ENCODE data around the gene UBTD2.

The UBTD2 gene

GRCh38 chr5:172285226-172286143, 1.9 kb upstream of the UBTD2 start:
- H2AFZ ChIP-seq (ENCODE audit: low read length), result no peak overlapping the region
- H3K4me1 ChIP-seq (ENCODE audit: low read length), result no peaks in the 10 kb centered on the region
- no peak overlapping the region for H3K4me2 ChIP-seq (ENCODE audit: low read depth, low read length)
- H3K9me2 ChIP-seq (replicated peaks; ENCODE audit: insufficient read depth, low read length), result no peaks in the 10 kb centered on the region
- no peaks in the 10 kb centered on the region for H3K9me3 ChIP-seq (replicated peaks; ENCODE audit: insufficient read depth, low read length)
- no peak overlapping the region for H3K4me3 ChIP-seq (ENCODE audit: low read length)
- DNase-seq, result no peak
- peaks cover 10% of the 10 kb centered on the region; the same call in 1 of the 2 replicates for H3K27me3 ChIP-seq (replicated peaks; ENCODE audit: insufficient read depth, low read length)
- TF ChIP-seq EZH2 (optimal IDR thresholded peaks at IDR 0.05; ENCODE audit: low read depth, low read length) (no peak), EZH2phosphoT487 (IDR thresholded peaks at IDR 0.05; ENCODE audit: low read length) (no peak), CTCF (IDR thresholded peaks at IDR 0.05; ENCODE audit: low read length) (no peak)
- no peaks in the 10 kb centered on the region for H4K20me1 ChIP-seq (ENCODE audit: insufficient read depth, low read length)
- H3K79me2 ChIP-seq (ENCODE audit: low read length), result peaks cover 26% of the 10 kb centered on the region
- no peak overlapping the region for H3K27ac ChIP-seq (ENCODE audit: low read length)
- H3K9ac ChIP-seq (ENCODE audit: low read length), result no peak overlapping the region
- H3K36me3 ChIP-seq (replicated peaks; ENCODE audit: insufficient read depth, low read length), result no peaks in the 10 kb centered on the region
- H3F3A ChIP-seq (ENCODE audit: insufficient read depth, low read length), result no peaks in the 10 kb centered on the region

- no peaks in the 10 kb centered on the region for H3K36me3 ChIP-seq (replicated peaks; ENCODE audit: insufficient read depth, low read length)
- H2AFZ ChIP-seq (ENCODE audit: low read length), result peak overlapping the region; percentile 87
- peaks cover 31% of the 10 kb centered on the region for H3K79me2 ChIP-seq (ENCODE audit: low read length)
- DNase-seq, result peak; percentile 8
- H3F3A ChIP-seq (ENCODE audit: insufficient read depth, low read length), result no peaks in the 10 kb centered on the region
- peak overlapping the region; percentile 71 for H3K4me2 ChIP-seq (ENCODE audit: low read depth, low read length)
- H3K9me3 ChIP-seq (replicated peaks; ENCODE audit: insufficient read depth, low read length), result no peaks in the 10 kb centered on the region
- peaks cover 10% of the 10 kb centered on the region; the same call in 1 of the 2 replicates for H3K27me3 ChIP-seq (replicated peaks; ENCODE audit: insufficient read depth, low read length)
- H4K20me1 ChIP-seq (ENCODE audit: insufficient read depth, low read length), result no peaks in the 10 kb centered on the region
- H3K27ac ChIP-seq (ENCODE audit: low read length), result no peak overlapping the region
- peak overlapping the region; percentile 52; the same call in 1 of the 2 replicates for H3K9ac ChIP-seq (ENCODE audit: low read length)
- no peaks in the 10 kb centered on the region for H3K4me1 ChIP-seq (ENCODE audit: low read length)
- H3K4me3 ChIP-seq (ENCODE audit: low read length), result peak overlapping the region; percentile 87
- H3K9me2 ChIP-seq (replicated peaks; ENCODE audit: insufficient read depth, low read length), result no peaks in the 10 kb centered on the region
- TF ChIP-seq CTCF (IDR thresholded peaks at IDR 0.05; ENCODE audit: low read length) (no peak), EZH2phosphoT487 (IDR thresholded peaks at IDR 0.05; ENCODE audit: low read length) (no peak), EZH2 (optimal IDR thresholded peaks at IDR 0.05; ENCODE audit: low read depth, low read length) (no peak)
These were observed 1.0 kb upstream of the UBTD2 start for GRCh38 chr5:172284611-172284980.

GRCh38 chr5:172283862-172284610, 472 bp upstream of the UBTD2 start:
- Histone ChIP-seq H3F3A (ENCODE audit: insufficient read depth, low read length) (no peaks in the 10 kb centered on the region), H3K4me2 (ENCODE audit: low read depth, low read length) (peak overlapping the region; percentile 71), H3K9ac (ENCODE audit: low read length) (peak overlapping the region; percentile 52; the same call in 1 of the 2 replicates), H3K4me3 (ENCODE audit: low read length) (peak overlapping the region; percentile 87), H3K27ac (ENCODE audit: low read length) (no peak overlapping the region), H3K36me3 (replicated peaks; ENCODE audit: insufficient read depth, low read length) (no peaks in the 10 kb centered on the region), H3K9me2 (replicated peaks; ENCODE audit: insufficient read depth, low read length) (no peaks in the 10 kb centered on the region), H2AFZ (ENCODE audit: low read length) (peak overlapping the region; percentile 87), H3K27me3 (replicated peaks; ENCODE audit: insufficient read depth, low read length) (peaks cover 10% of the 10 kb centered on the region; the same call in 1 of the 2 replicates), H3K9me3 (replicated peaks; ENCODE audit: insufficient read depth, low read length) (no peaks in the 10 kb centered on the region), H3K79me2 (ENCODE audit: low read length) (peaks cover 36% of the 10 kb centered on the region), H3K4me1 (ENCODE audit: low read length) (no peaks in the 10 kb centered on the region), H4K20me1 (ENCODE audit: insufficient read depth, low read length) (no peaks in the 10 kb centered on the region)
- peak; percentile 85 for DNase-seq
- TF ChIP-seq CTCF (IDR thresholded peaks at IDR 0.05; ENCODE audit: low read length) (no peak), EZH2phosphoT487 (IDR thresholded peaks at IDR 0.05; ENCODE audit: low read length) (no peak), EZH2 (optimal IDR thresholded peaks at IDR 0.05; ENCODE audit: low read depth, low read length) (no peak)

Data from MM.1S (cell line).